HG02763 (cell line): ENCODE data around the gene SRSF9.
"Not testable (repeated sequence)": the region's sequence is repeated elsewhere in the genome, so short reads cannot be mapped to it uniquely, and the experiment has no call there.

Source experiments
- ATAC-seq: cut with Tn5 transposase; IDR thresholded peaks from one replicate; pipeline ENCODE4 v1.9.1; 2021; ENCODE audit warnings: mild to moderate bottlenecking, moderate library complexity; ENCODE audit not compliant: unreplicated experiment

Gene SRSF9

DNA sequence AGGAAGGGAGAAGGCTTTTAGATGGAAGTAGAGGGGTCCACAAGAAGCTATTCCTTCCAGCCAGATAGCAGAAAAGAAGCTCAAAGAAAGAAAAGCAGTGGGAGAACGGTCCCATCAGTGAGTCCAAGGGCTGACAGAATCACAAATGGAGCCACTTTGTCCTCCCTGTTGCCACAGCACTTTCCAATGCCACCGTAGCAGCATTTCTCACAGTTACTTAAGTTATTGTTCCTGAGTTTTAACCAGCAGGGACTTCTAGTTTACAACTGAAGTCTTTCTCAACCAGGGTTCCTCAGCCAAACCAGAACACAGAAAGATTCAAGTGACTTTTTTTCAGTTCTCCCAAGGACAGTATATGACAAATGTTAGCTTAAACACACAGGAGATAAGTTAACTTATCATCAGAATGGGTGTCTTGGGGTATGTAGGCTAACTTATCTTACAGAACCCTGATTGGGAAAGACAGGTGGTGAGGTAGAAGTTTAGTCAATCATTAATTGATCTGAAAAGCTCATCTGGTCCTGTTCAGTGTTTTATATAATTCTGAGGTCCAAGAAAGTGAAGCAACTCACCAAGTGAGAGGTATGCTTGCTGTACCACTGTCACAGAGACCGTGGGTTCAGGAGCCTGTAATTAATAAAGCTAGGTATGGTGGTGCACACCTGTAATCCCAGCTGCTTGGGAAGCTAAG, 16.3 kb downstream of the SRSF9 start:
- ATAC-seq, result no peak

DNA sequence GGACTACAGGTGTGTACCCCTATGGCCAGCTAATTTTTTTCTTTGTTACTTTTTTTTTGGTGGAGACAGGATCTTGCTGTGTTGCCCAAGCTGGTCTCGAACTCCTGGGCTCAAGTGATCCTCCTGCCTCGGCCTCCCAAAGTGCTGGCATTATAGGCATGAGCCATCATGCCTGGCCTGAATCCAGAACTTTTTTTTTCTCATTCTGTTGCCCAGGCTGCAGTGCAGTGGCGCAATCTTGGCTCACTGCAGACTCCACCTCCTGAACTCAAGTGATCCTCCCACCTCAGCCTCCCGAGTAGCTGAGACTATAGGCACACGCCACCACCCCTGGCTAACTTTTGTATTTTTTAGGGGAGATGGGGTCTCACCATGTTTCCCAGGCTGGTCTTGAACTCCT, 17.0 kb downstream of the SRSF9 start:
- ATAC-seq, result not testable (repeated sequence)

DNA sequence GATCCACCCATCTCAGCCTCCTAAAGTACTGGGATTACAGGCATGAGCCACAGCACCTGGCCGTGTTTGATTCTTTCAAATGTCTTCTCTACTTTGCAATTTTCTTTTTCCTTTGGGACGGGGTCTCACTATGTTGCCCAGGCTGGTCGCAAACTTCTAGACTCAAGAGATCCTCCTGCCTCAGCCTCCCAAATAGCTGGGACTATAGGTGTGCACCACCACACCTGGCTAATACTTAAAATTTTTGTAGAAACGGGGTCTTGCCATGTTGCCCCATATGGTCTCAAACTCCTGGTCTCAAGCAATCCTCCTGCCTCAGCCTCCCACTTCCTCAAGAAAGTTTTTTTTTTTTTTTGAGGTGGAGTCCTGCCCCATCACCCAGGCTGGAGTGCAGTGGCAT, 21.6 kb downstream of the SRSF9 start:
- no peak for ATAC-seq

DNA sequence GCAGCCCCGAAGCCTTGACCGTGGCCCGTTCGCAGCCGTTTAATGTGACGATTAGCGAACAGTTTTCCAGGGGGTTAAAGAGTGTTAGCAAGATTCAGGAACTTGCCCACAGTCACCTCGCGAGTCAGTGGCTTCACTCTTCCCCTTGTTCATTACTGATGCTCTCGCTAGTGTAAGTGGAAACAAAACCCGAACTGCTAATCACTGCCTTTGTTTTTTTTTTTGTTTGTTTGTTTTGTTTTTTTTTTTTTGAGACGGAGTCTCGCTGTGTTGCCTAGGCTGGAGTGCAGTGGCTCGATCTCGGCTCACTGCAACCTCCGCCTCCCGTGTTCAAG, 22.7 kb downstream of the SRSF9 start:
- not testable (repeated sequence) for ATAC-seq

DNA sequence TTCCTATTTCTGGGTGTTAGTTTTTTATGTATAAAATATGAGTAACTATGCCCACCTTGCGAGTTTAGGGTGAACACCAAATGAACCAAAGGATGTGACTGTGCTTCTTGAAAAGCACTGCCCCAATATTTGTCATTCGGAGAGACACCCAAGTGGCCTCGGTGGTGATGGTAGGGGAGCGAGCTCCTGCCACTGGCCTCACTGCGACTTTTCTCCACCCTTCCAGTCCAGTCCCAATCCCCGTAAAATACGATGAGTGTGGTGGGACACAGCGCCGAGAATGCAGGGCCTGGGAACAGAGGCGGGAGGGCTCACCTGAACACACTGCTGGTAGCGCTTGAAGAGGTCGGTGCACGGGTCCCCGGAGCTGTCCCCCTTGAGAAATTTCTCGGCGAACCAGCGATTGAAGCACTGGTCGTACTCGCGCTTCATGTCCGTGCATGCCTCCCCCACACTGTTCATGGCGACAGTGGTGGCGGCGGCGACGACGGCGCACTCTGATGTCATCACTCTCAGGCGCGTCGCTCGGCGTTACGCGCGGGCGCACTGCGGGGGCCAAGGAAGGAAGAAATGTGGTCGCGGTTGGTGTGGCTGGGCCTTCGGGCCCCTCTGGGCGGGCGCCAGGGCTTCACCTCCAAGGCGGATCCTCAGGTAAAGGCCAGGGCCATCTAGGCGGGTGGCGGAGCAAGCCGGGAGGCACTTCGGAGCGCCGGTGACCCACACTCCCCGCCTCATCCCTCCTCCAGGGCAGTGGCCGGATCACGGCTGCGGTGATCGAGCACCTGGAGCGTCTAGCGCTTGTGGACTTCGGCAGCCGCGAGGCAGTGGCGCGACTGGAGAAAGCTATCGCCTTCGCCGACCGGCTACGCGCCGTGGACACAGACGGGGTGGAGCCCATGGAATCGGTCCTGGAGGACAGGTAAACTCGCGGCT, 23.4 kb downstream of the SRSF9 start, which contains the start of the genes GATC and TRIAP1:
Gene GATC, plus strand, starts transcription at position 534 of the 933 bp plus-strand sequence. Its CDS starts 37 bp downstream, at position 571.
Gene TRIAP1, minus strand, starts transcription at position 474 of the 933 bp plus-strand sequence. Its CDS starts 12 bp downstream, at position 462.
- ATAC-seq, result peak; percentile 91

DNA sequence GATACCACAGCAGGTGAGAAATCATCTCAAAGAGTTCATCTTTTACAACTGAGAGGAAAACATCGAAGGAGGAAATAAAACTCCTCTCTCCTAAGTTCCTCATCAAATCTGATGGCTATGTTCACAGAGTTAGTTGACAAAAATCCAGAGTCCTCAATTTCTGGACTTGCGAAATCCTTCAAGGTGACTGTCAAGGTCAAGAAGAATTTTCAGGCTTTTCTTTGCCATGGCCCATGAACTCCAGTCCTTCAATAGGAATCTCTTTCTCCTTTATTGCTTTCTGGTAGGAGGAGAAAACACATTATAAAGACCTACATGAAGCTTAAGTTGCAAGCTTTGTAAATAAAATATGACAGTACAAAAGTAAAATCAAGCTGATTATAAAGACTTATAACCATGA, 24.9 kb downstream of the SRSF9 start:
- ATAC-seq, result no peak

DNA sequence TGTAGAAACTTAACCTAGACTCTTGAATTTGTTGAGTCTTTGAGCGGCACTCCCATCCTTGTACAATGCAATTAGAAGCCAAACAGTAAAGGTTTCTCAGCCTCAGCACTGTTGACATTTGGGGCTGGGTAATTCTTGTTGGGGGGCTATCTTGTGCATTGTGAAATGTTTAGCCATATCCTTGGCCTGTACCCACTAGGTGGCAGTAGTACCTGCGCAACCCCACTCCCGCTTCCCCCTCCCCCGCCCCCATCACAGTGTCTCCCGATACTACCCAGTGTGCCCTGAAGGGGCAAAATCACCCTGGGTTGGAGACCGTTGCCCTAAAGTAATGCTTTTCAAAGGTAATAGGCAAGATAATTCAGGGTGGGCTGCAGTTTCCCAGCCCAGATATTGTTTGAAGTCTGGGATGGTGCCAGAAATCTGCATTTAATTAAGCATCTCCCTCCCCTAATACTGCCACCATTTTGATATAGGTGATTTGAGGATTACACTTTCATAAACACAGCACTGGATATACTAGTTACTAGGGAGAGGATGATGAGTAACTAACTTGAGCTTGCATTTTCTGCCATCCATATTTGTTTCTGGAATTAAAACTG, 29.8 kb downstream of the SRSF9 start:
- ATAC-seq, result no peak

DNA sequence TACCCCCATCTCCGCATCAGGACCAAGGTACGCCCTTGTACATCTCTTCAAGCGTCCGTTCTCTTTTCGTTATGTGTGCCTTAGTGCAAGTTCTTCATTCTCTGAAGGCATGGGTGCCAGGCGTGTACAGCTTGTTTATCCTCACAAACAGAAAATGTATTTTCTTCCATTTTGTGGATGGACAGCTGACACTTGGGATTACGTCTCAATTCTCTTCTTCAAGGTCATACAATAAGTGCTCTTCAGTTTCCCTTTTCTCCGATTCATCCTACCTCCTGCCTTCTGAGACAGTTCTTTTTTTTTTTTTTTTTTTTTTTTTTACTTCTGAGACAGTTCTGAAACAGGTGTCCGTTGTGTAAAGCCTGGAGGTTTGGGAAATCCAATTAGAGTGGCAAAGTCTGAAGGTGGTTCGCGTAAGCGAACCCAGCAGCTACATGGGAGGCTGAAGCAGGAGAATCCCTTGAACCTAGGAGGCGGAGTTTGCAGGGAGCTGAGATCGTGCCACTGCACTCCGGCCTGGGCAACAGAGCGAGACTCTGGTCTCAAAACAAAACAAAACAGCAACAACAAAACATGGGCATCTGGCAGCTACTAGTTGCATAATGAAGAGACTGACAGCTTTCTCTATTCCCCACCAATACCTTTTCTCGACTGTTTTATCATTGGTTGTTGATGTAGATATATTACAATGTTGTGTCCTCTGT, 30.9 kb downstream of the SRSF9 start:
- no peak for ATAC-seq

DNA sequence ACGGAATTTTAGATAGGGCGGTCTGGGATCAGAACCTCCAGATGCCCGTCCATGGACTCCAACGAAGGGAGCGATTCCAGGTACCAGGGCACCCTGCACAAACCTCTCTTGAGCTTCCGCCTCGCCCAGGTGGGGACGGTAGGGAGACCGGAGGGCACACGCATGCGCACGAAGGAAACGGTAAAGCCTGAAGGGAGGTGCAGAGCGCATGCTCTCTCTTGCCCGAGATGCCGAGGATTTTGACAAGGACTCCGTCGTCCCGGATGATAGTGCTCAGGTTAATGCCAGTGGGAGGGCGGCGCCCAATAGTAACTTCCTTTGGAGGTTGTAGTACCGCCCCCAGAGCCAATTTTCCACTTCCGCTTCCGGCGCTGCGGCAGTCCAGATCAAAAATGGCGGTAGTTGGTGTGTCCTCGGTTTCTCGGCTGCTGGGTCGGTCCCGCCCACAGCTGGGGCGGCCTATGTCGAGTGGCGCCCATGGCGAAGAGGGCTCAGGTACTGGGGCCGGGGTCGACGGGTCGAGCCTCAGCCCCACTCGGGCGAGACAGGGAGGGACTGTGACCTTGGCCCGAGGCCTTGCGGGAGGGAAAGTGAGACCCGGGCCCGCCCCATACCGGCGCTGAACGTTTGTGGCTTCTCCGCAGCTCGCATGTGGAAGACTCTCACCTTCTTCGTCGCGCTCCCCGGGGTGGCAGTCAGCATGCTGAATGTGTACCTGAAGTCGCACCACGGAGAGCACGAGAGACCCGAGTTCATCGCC, 31.6 kb downstream of the SRSF9 start, which contains the start of gene COX6A1:
Gene COX6A1, plus strand, starts transcription at position 379 of the 760 bp plus-strand sequence. Its CDS starts 14 bp downstream, at position 393.
- ATAC-seq, result peak; percentile 97

DNA sequence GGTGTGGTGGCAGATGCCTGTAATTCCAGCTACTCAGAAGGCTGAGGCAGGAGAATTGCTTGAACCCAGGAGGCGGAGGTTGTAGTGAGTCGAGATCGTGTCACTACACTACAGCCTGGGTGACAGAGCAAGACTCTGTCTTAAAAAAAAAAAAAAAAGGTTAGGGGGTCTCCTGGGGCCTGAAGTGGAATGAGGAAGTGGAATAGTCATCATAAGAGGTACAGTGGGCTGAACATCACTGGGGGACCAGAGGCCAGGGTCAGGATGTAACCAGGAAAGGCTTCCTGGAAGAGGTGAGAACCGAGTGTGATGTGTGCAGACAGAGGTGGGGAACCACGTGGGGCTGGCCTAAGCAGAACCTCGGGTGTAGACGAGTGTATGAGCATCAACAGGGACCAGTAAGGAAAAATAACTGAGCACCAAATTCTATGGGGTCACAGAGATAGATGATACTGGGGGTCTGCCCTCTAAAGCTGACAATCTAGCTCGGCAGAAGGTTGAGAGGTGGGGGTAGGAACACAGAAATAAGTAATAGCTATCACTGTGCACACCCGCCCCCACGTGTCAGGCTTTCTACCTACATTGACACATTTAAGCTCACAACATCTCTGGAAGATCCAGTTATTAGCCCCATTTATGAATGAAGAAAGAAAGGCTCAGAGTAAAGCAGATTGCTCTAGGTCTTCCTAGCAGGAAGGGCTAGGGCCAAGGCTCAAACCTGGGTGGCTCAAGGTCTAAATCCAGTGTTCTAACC, 36.6 kb downstream of the SRSF9 start:
- ATAC-seq, result no peak

DNA sequence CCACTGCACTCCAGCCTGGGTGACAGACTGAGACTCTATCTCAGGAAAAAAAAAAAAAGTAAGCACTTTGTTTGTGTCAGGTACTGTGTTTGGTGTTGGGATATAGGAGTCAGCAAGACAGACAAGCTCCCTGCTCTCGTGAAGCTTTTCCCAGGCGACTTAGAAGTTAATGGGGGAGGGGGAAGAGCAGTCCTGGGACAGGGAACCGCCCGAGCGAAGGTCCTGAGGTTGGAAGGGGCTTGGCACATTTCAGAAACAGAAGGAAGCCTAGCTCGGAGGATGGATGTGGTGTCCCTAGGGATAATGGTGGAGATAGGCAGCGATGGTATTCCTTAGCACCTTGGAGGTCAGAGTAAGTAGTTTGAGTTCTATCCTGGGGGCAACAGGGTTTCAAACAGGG, 40.2 kb downstream of the SRSF9 start:
- no peak for ATAC-seq

DNA sequence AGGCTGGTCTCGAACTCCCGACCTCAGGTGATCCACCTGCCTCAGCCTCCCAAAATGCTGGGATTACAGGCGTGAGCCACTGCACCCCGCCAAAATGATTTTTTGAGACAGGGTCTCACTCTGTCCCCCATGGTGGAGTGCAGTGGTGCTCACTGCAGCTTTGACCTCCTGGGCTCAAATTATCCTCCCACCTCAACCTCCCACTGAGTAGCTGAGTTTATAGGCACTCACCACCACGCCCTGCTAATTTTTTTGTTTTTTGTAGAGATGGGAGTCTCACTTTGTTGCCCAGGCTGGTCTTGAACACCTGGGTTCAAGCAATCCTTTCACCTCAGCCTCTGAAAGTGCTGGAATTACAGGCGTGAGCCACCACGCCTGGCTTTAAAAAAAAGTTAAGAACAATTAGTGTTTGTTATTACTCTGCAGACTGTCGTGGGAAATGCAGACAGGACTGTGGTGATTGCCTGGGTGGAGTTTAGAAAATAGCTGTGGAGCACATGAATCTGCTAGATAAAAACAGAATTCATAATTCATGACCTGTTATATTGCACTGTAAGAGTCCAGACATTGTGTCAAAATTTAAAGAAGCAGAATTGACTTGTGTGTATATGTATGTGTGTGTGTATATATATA, 40.8 kb downstream of the SRSF9 start:
- no peak for ATAC-seq

DNA sequence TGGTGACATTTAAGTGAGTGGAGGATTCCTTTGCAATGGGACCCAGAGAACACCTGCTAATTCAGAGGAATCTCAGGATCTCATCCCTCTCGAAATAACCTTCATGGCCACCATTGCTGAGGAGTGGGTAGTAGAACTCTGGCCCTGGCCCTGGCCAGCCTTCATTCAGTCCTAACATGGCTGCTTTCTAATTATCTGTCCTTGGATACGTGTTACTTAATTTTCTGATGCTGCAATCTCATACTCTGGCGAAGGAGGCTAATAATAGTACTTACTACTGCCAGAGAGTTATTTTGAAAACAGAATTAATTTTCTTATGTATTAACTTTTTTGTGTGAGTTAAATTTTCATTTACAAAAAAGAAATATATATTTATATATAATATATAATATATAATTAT, 43.8 kb downstream of the SRSF9 start:
- ATAC-seq, result no peak

DNA sequence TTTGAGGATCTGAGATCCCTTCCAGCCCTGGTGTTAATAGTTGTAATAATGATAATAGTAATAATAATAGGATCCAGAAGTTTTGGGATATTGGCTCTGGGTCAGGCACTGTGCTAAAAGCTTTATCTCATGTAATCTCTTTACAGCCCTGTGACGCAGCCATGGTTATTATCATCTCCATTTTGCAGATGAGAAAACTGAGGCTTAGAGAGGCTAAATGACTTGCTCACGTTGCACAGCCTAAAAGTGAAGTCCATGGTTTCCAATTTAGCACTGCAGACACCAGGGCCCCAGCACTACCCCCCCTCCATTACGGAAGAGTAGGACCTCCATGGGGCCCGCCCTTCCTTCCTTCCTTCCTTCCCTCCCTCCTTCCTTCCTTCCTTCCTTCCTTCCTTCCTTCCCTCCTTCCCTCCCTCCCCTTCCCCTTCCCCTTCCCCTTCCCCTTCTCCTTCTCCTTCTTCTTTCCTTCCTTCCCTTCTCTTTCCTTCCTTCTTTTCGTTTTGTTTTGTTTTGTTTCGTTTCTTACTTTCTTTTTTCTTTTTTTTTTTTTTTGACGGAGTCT, 46.6 kb downstream of the SRSF9 start:
- ATAC-seq, result no peak

DNA sequence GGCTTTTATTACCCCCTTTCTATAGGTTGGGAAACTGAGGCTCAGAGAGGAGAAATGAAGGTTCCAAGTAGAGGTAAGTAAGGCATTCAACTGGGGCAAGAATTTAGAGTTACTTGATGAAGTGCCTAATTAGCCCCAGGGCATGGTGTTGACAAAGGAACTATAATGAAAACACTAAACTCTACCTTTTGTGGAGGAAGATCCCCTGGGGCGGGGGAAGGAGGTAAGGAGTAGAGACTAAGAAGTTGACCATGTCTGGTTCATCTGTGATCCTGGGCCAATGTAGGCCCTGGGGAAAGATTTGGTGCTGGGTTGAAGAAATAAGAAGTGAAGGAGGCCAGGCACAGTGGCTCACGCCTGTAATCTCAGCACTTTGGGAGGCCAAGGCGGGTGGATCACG, 47.8 kb downstream of the SRSF9 start:
- no peak for ATAC-seq

DNA sequence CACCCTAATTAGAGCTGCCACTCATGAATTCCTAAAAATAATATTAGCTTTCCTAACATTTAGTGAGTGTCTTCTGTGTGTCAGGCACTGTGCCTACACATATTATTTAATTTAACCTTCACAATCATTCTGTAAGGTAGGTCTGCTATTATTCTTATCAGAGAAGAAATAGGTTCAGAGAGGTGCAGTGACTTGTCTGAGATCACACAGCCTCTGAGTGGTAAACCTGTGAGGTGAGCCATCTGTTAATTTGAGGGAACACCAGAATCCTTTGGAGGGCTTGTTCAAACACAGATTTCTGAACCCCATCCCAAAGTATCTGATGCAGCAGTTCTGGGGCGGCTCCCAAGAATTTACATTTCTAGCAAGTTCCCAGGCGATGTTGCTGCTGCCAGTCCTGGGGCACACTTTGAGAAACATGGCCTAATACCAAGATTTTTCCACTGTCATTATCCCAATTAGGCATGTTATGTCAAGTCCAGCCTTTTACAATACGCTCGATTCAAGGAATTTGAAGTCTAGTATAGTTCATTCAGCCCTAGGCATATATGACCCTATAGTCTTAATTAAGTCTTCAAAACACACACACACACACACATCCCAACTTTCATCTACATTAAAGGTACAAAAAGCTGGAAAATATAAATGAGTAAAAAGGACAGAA, 51.5 kb downstream of the SRSF9 start:
- ATAC-seq, result no peak

DNA sequence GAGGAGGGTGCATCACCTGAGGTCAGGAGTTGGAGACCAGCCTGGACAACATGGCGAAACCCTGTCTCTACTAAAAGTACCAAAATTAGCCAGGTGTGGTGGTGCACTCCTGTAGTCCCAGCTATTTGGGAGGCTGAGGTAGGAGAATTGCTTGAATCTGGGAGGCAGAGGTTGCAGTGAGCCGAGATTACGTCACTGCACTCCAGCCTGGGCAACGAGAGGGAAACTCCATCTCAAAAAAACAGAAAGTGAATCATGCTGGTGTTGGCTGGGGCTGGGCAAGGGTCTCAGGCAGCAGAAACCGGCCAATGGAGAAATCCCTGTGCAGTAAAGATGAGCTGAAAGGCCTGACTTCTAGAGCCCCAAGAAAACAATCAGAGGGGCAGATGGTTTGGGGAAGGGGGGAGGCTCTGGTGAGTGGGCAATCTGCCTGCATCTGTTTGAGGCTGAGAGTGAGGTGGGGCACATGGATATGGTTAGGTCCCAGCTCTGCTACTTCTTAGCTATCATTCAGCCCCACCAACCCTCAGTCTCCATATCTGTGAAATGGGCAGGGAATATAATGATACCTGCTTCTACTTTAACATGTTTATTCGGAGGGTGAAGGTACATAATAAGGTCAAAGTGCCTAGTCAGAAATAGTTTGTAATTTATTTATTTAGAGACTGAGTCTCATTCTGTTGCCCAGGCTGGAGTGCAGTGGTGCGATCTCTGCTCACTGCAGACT, 52.9 kb downstream of the SRSF9 start:
- no peak for ATAC-seq
